SK-N-SH (cell line): Measurements from ENCODE around the gene MFSD8. TPM values are rescaled to one million over a fixed set of nuclear protein-coding genes. Genes with fewer than 3 reads are reported as not detected.

Source experiments
- CTCF ChIA-PET: fragments of 300-600, 350-600 bp; formaldehyde crosslinking; extraction: SDS; loops from one replicate; lab custom pipeline; 2021; lab: Yijun Ruan, JAX
- POLR2A ChIA-PET: fragments of 350-600 bp; sonication (Branson Sonifier 250); formaldehyde crosslinking; extraction: SDS; loops from one replicate; lab custom pipeline; 2020; ENCODE audit warnings: antibody characterized with exemption, inconsistent platforms; lab: Yijun Ruan, JAX
- DNase-seq: peaks from one replicate; pipeline ENCODE4 v3.0.0; 2012
- H2AFZ ChIP-seq: fragments of 200-600 bp; sonication (generic); 2 replicates; pipeline ENCODE4 v1.8.1; 2016; ENCODE audit warnings: antibody characterized with exemption, mild to moderate bottlenecking, low read depth
- H3F3A ChIP-seq: fragments of 200-600 bp; sonication (generic); replicated peaks from 2 replicates; pipeline ENCODE3; 2016; ENCODE audit warnings: antibody characterized with exemption, mild to moderate bottlenecking; ENCODE audit not compliant: insufficient read depth
- H3K27ac ChIP-seq, 2 experiments: fragments of 200-500 bp in 1 of 2; fragments of 200-600 bp in 1 of 2; sonication (Bioruptor generic) in 1 of 2; sonication (generic), shearing (Covaris generic) in 1 of 2; 2 replicates each; pipeline versions ENCODE4 v1.5.1 to v1.6.1; 2014 to 2016; ENCODE audit warnings: low read depth in 2 of 2, inconsistent platforms in 1 of 2, low read length in 1 of 2, mild to moderate bottlenecking in 1 of 2, mixed read lengths in 1 of 2
- H3K27me3 ChIP-seq: fragments of 200-600 bp; sonication (generic), shearing (Covaris generic); 2 replicates; pipeline ENCODE4 v1.6.1; 2016; ENCODE audit warnings: mixed run types; ENCODE audit not compliant: insufficient read depth
- H3K36me3 ChIP-seq, 2 experiments: fragments of 200-500 bp in 1 of 2; fragments of 200-600 bp in 1 of 2; sonication (Bioruptor generic) in 1 of 2; sonication (generic) in 1 of 2; replicated peaks in 1 of 2; 2 replicates each; pipeline versions ENCODE3 to v1.5.1; 2014 to 2016; ENCODE audit warnings: low read length in 1 of 2, mild to moderate bottlenecking in 1 of 2; ENCODE audit not compliant: insufficient read depth in 2 of 2, control insufficient read depth in 1 of 2
- H3K4me1 ChIP-seq, 2 experiments: fragments of 200-500 bp in 1 of 2; fragments of 200-600 bp in 1 of 2; sonication (Bioruptor generic) in 1 of 2; sonication (generic), shearing (Covaris generic) in 1 of 2; 2 replicates each; pipeline versions ENCODE4 v1.5.1 to v1.6.1; 2014 to 2016; ENCODE audit warnings: low read depth in 1 of 2, low read length in 1 of 2, mixed run types in 1 of 2; ENCODE audit not compliant: insufficient read depth in 2 of 2, control insufficient read depth in 1 of 2
- H3K4me2 ChIP-seq: fragments of 200-600 bp; sonication (generic), shearing (Covaris generic); 2 replicates; pipeline ENCODE4 v1.6.1; 2017; ENCODE audit warnings: mixed run types
- H3K4me3 ChIP-seq, 2 experiments: fragments of 200-500 bp in 1 of 2; fragments of 200-600 bp in 1 of 2; sonication (Bioruptor generic) in 1 of 2; sonication (generic), shearing (Covaris generic) in 1 of 2; 2 replicates each; pipeline versions ENCODE4 v1.5.1 to v1.8.1; 2014 to 2016; ENCODE audit warnings: low read depth in 2 of 2, inconsistent platforms in 1 of 2, low read length in 1 of 2, mild to moderate bottlenecking in 1 of 2, mixed read lengths in 1 of 2, moderate library complexity in 1 of 2
- H3K79me2 ChIP-seq: fragments of 200-600 bp; sonication (generic); 2 replicates; pipeline ENCODE4 v1.8.1; 2017; ENCODE audit warnings: mild to moderate bottlenecking; ENCODE audit not compliant: insufficient read depth
- H3K9ac ChIP-seq: fragments of 200-600 bp; sonication (generic); 2 replicates; pipeline ENCODE4 v1.6.1; 2017; ENCODE audit warnings: mixed run types
- H3K9me2 ChIP-seq: fragments of 200-600 bp; sonication (generic); 2 replicates; pipeline ENCODE4 v1.6.1; 2017; ENCODE audit warnings: mixed run types
- H3K9me3 ChIP-seq: fragments of 200-600 bp; sonication (generic); 2 replicates; pipeline ENCODE4 v1.6.1; 2017; ENCODE audit warnings: mixed run types, mild to moderate bottlenecking, moderate library complexity
- H4K20me1 ChIP-seq: fragments of 200-600 bp; sonication (generic); 2 replicates; pipeline ENCODE4 v1.6.1; 2017; ENCODE audit warnings: mild to moderate bottlenecking, mixed run types; ENCODE audit not compliant: insufficient read depth
- CTCF ChIP-seq: fragments of 200-600 bp; sonication (generic); IDR thresholded peaks from 2 replicates; pipeline ENCODE4 v1.6.1; 2017; ENCODE audit warnings: antibody characterized with exemption, mild to moderate bottlenecking, moderate library complexity
- ELF1 ChIP-seq: IDR thresholded peaks from 2 replicates; pipeline ENCODE4 v1.4.0; 2012
- FOSL2 ChIP-seq: IDR thresholded peaks from 2 replicates; pipeline ENCODE4 v1.4.0; 2012; ENCODE audit warnings: low read depth, mild to moderate bottlenecking, moderate library complexity, borderline replicate concordance
- FOXJ3 ChIP-seq: sonication (generic); formaldehyde crosslinking; IDR thresholded peaks from 2 replicates; pipeline ENCODE4 v1.5.1; 2020; ENCODE audit warnings: mild to moderate bottlenecking, missing genetic modification reagents
- FOXM1 ChIP-seq: IDR thresholded peaks from 2 replicates; pipeline ENCODE4 v1.4.0; 2012; ENCODE audit warnings: low read depth, mild to moderate bottlenecking
- GATA2 ChIP-seq: sonication (generic); formaldehyde crosslinking; IDR thresholded peaks from 2 replicates; pipeline ENCODE4 v1.5.0; 2020; ENCODE audit warnings: mild to moderate bottlenecking, missing genetic modification reagents
- IRF3 ChIP-seq: fragments of 150-350 bp; IDR thresholded peaks from 2 replicates; pipeline ENCODE4 v1.6.1; 2016; ENCODE audit warnings: mild to moderate bottlenecking, low read depth, low read length
- MAX ChIP-seq: IDR thresholded peaks from 2 replicates; pipeline ENCODE4 v1.4.0; 2012; ENCODE audit warnings: low read depth
- POLR2AphosphoS5 ChIP-seq: IDR thresholded peaks from 2 replicates; pipeline ENCODE4 v1.6.1; 2012; ENCODE audit warnings: low read depth, low read length
- RAD21 ChIP-seq: IDR thresholded peaks from 2 replicates; pipeline ENCODE4 v1.6.1; 2012; ENCODE audit warnings: mild to moderate bottlenecking, low read length
- REST ChIP-seq: IDR thresholded peaks from 2 replicates; pipeline ENCODE4 v1.6.1; 2012; ENCODE audit warnings: mild to moderate bottlenecking, low read depth, low read length, moderate library complexity
- SIN3A ChIP-seq: IDR thresholded peaks from 2 replicates; pipeline ENCODE4 v1.6.1; 2012; ENCODE audit warnings: low read depth, mild to moderate bottlenecking, low read length, moderate library complexity, borderline replicate concordance
- TCF12 ChIP-seq: IDR thresholded peaks from 2 replicates; pipeline ENCODE4 v1.4.0; 2012
- USF1 ChIP-seq: IDR thresholded peaks from 2 replicates; pipeline ENCODE4 v1.4.0; 2012; ENCODE audit warnings: low read depth, borderline replicate concordance
- ZBTB33 ChIP-seq: IDR thresholded peaks from 2 replicates; pipeline ENCODE4 v1.4.0; 2012; ENCODE audit warnings: low read depth, borderline replicate concordance
- WGBS: methylation state at CpG from one replicate; pipeline ENCODE4 v1.1.6; 2017; ENCODE audit warnings: low lambda C conversion rate; 5-methylcytosine and 5-hydroxymethylcytosine counted together
- polyA plus RNA-seq, 3 experiments: library from polyadenylated mRNA; depleted of rRNA; stranded (reverse); fragments of >200 nt; gene quantifications; 2 replicates each; pipeline ENCODE4 v1.2.3, GENCODE V29; 2012

The MFSD8 gene
- polyA plus RNA-seq, 1 of the 3 experiments (the other 2 are of a cell fraction), result 7.5 TPM

- no peak overlapping the region; a peak in 1 of 4 replicates for H3K27ac ChIP-seq
- CTCF ChIA-PET, result interaction anchor here (0.6 to 1.2 kb wide), 3 partner anchors 48 to 105 kb away, joined by 3 read pairs; partner anchors contain the start of genes ABHD18 and MFSD8
- peak overlapping the region; percentile 32; the same call in 1 of the 2 replicates for H2AFZ ChIP-seq
- H3K4me3 ChIP-seq, result no peak overlapping the region
- H3K9me3 ChIP-seq, result no peaks in the 10 kb centered on the region
- H3K4me1 ChIP-seq, result peaks cover 6 to 7% of the 10 kb centered on the region in 2 experiments; a peak in 2 of 4 replicates
- H3K9ac ChIP-seq, result no peak overlapping the region
- H3K27me3 ChIP-seq, result no peaks in the 10 kb centered on the region
- peaks cover 12% of the 10 kb centered on the region for H3F3A ChIP-seq
- H4K20me1 ChIP-seq, result no peaks in the 10 kb centered on the region
- H3K9me2 ChIP-seq, result no peaks in the 10 kb centered on the region
- DNase-seq, result no peak
- peaks cover 54 to 65% of the 10 kb centered on the region in 2 experiments for H3K36me3 ChIP-seq
- POLR2A ChIA-PET, result interaction anchor here (0.7 to 1.4 kb wide), 2 partner anchors 77 to 172 kb away, joined by 3 read pairs; partner anchors contain the start of genes ABHD18, LARP1B and MFSD8
- 93% methylated on average over 1 of the region's 1 CpG for WGBS
- TF ChIP-seq ELF1 (no peak), POLR2AphosphoS5 (no peak), ZBTB33 (no peak), MAX (no peak), FOXJ3 (CRISPR knock-in tag) (no peak), TCF12 (no peak), FOSL2 (no peak), GATA2 (CRISPR knock-in tag) (no peak), REST (no peak), RAD21 (no peak), IRF3 (no peak), CTCF (no peak), USF1 (no peak), SIN3A (no peak), FOXM1 (no peak)
- peaks cover 54% of the 10 kb centered on the region for H3K79me2 ChIP-seq
- H3K4me2 ChIP-seq, result no peak overlapping the region
Observed at GRCh38 chr4:127888559-127888958, 76.4 kb downstream of the MFSD8 start.
